Measurements from ENCODE around the gene CHAF1B.

- no peak for TF ChIP-seq POLR2A (IDR thresholded peaks at IDR 0.05; ENCODE audit: low read depth, low read length)
- TF ChIP-seq POLR2AphosphoS5 (IDR thresholded peaks at IDR 0.05; ENCODE audit: low read depth, low read length): no peak
- TF ChIP-seq TAF1 (IDR thresholded peaks at IDR 0.05; ENCODE audit: borderline replicate concordance, low read depth, low read length): no peak
Measured at GRCh38 chr21:36430841-36431240, 45.6 kb downstream of the CHAF1B start.

Data from GM12892 (cell line).